Rectal smooth muscle tissue (tissue), 1 donor: Measurements from ENCODE around the gene CBLL1.

ENCODE experiments used
- H3K27ac ChIP-seq: one replicate; pipeline ENCODE4 v1.7.0; 2013; ENCODE audit warnings: low read depth, low read length, inconsistent platforms
- H3K27me3 ChIP-seq: one replicate; pipeline ENCODE4 v1.7.0; 2013; ENCODE audit warnings: low read length; ENCODE audit not compliant: control insufficient read depth, insufficient read depth
- H3K36me3 ChIP-seq: one replicate; pipeline ENCODE4 v1.7.0; 2013; ENCODE audit warnings: low read length; ENCODE audit not compliant: control insufficient read depth, insufficient read depth
- H3K4me1 ChIP-seq: one replicate; pipeline ENCODE4 v1.7.0; 2013; ENCODE audit warnings: low read length; ENCODE audit not compliant: control insufficient read depth, insufficient read depth
- H3K4me3 ChIP-seq: one replicate; pipeline ENCODE4 v1.7.0; 2013; ENCODE audit warnings: low read length
- H3K9ac ChIP-seq: one replicate; pipeline ENCODE4 v1.7.0; 2013; ENCODE audit warnings: low read length

CBLL1 gene

GRCh38 chr7:107758667-107759066 lies 14.7 kb downstream of the CBLL1 start:
- Histone ChIP-seq H3K4me1 (no peaks in the 10 kb centered on the region), H3K27me3 (no peaks in the 10 kb centered on the region), H3K9ac (no peak overlapping the region), H3K36me3 (peaks cover 17% of the 10 kb centered on the region), H3K4me3 (no peak overlapping the region), H3K27ac (no peak overlapping the region)

GRCh38 chr7:107767391-107767790 lies 23.4 kb downstream of the CBLL1 start:
- no peak overlapping the region for H3K27ac ChIP-seq
- no peak overlapping the region for H3K9ac ChIP-seq
- no peaks in the 10 kb centered on the region for H3K4me1 ChIP-seq
- H3K4me3 ChIP-seq, result no peak overlapping the region
- peaks cover 2% of the 10 kb centered on the region for H3K36me3 ChIP-seq
- no peaks in the 10 kb centered on the region for H3K27me3 ChIP-seq

GRCh38 chr7:107768263-107768662 lies 24.3 kb downstream of the CBLL1 start:
- Histone ChIP-seq H3K27ac (no peak overlapping the region), H3K4me3 (no peak overlapping the region), H3K4me1 (no peaks in the 10 kb centered on the region), H3K9ac (no peak overlapping the region), H3K36me3 (peaks cover 2% of the 10 kb centered on the region), H3K27me3 (no peaks in the 10 kb centered on the region)

- H3K4me1 ChIP-seq, result peaks cover 3% of the 10 kb centered on the region
- no peak overlapping the region for H3K9ac ChIP-seq
- no peak overlapping the region for H3K27ac ChIP-seq
- no peak overlapping the region for H3K4me3 ChIP-seq
- no peaks in the 10 kb centered on the region for H3K27me3 ChIP-seq
- peaks cover 2% of the 10 kb centered on the region for H3K36me3 ChIP-seq
Measured at GRCh38 chr7:107773027-107773426, 29.1 kb downstream of the CBLL1 start.

- H3K27ac ChIP-seq, result peak overlapping the region; percentile 73
- no peak overlapping the region for H3K4me3 ChIP-seq
- H3K36me3 ChIP-seq, result no peaks in the 10 kb centered on the region
- H3K9ac ChIP-seq, result no peak overlapping the region
- no peaks in the 10 kb centered on the region for H3K27me3 ChIP-seq
- H3K4me1 ChIP-seq, result peaks cover 25% of the 10 kb centered on the region
Measured at GRCh38 chr7:107777702-107778101, 33.8 kb downstream of the CBLL1 start.

- H3K4me3 ChIP-seq, result no peak overlapping the region
- H3K27ac ChIP-seq, result peak overlapping the region; percentile 73
- peaks cover 25% of the 10 kb centered on the region for H3K4me1 ChIP-seq
- H3K9ac ChIP-seq, result no peak overlapping the region
- H3K27me3 ChIP-seq, result no peaks in the 10 kb centered on the region
- H3K36me3 ChIP-seq, result no peaks in the 10 kb centered on the region
Measured at GRCh38 chr7:107778283-107778682, 34.3 kb downstream of the CBLL1 start.

- Histone ChIP-seq H3K4me3 (no peak overlapping the region), H3K4me1 (peaks cover 26% of the 10 kb centered on the region), H3K27ac (peak overlapping the region; percentile 76), H3K9ac (no peak overlapping the region), H3K27me3 (no peaks in the 10 kb centered on the region), H3K36me3 (no peaks in the 10 kb centered on the region)
Measured at GRCh38 chr7:107779647-107780099, 35.7 kb downstream of the CBLL1 start.

GRCh38 chr7:107782374-107782773 lies 38.4 kb downstream of the CBLL1 start:
- H3K27me3 ChIP-seq, result no peaks in the 10 kb centered on the region
- no peak overlapping the region for H3K9ac ChIP-seq
- H3K4me3 ChIP-seq, result no peak overlapping the region
- H3K36me3 ChIP-seq, result no peaks in the 10 kb centered on the region
- H3K4me1 ChIP-seq, result peaks cover 43% of the 10 kb centered on the region
- H3K27ac ChIP-seq, result no peak overlapping the region

- H3K27ac ChIP-seq, result no peak overlapping the region
- H3K4me1 ChIP-seq, result peaks cover 39% of the 10 kb centered on the region
- H3K36me3 ChIP-seq, result no peaks in the 10 kb centered on the region
- no peak overlapping the region for H3K9ac ChIP-seq
- H3K4me3 ChIP-seq, result no peak overlapping the region
- H3K27me3 ChIP-seq, result no peaks in the 10 kb centered on the region
Measured at GRCh38 chr7:107783648-107784047, 39.7 kb downstream of the CBLL1 start.

GRCh38 chr7:107785170-107785569 lies 41.2 kb downstream of the CBLL1 start:
- Histone ChIP-seq H3K27me3 (no peaks in the 10 kb centered on the region), H3K4me3 (no peak overlapping the region), H3K36me3 (no peaks in the 10 kb centered on the region), H3K4me1 (peaks cover 27% of the 10 kb centered on the region), H3K9ac (no peak overlapping the region), H3K27ac (peak overlapping the region; percentile 94)

GRCh38 chr7:107785926-107786325 lies 42.0 kb downstream of the CBLL1 start:
- Histone ChIP-seq H3K4me3 (no peak overlapping the region), H3K9ac (no peak overlapping the region), H3K27me3 (no peaks in the 10 kb centered on the region), H3K36me3 (no peaks in the 10 kb centered on the region), H3K27ac (peak overlapping the region; percentile 94), H3K4me1 (peaks cover 24% of the 10 kb centered on the region)

GRCh38 chr7:107788216-107788615 lies 44.3 kb downstream of the CBLL1 start:
- peak overlapping the region; percentile 91 for H3K27ac ChIP-seq
- H3K9ac ChIP-seq, result no peak overlapping the region
- no peak overlapping the region for H3K4me3 ChIP-seq
- H3K36me3 ChIP-seq, result no peaks in the 10 kb centered on the region
- peaks cover 22% of the 10 kb centered on the region for H3K4me1 ChIP-seq
- no peaks in the 10 kb centered on the region for H3K27me3 ChIP-seq

GRCh38 chr7:107788662-107789061 lies 44.7 kb downstream of the CBLL1 start:
- Histone ChIP-seq H3K9ac (no peak overlapping the region), H3K36me3 (no peaks in the 10 kb centered on the region), H3K4me1 (peaks cover 22% of the 10 kb centered on the region), H3K4me3 (no peak overlapping the region), H3K27me3 (no peaks in the 10 kb centered on the region), H3K27ac (no peak overlapping the region)
